Lower lobe of right lung (tissue), 2 donors: ENCODE data around the gene FBXL16. TPM values are rescaled to one million over a fixed set of nuclear protein-coding genes. Genes with fewer than 3 reads are reported as not detected.

Experiments
- ATAC-seq, 2 donors: fragments of 200-7000 bp; cut with Tn5 transposase; one replicate each; pipeline ENCODE4 v1.9.1; 2020 to 2022; ENCODE audit warnings: mild to moderate bottlenecking in 2 of 2, moderate library complexity in 2 of 2
- DNase-seq: peaks from one replicate; pipeline ENCODE4 v3.0.0-alpha.2; 2020
- H3K27ac ChIP-seq: fragments of 200-600 bp; one replicate; pipeline ENCODE4 v1.8.0; 2022
- H3K27me3 ChIP-seq: fragments of 200-600 bp; one replicate; pipeline ENCODE4 v1.8.0; 2022; ENCODE audit warnings: low read depth
- H3K36me3 ChIP-seq: fragments of 200-600 bp; one replicate; pipeline ENCODE4 v1.8.0; 2022; ENCODE audit warnings: mild to moderate bottlenecking
- H3K4me1 ChIP-seq: fragments of 200-600 bp; one replicate; pipeline ENCODE4 v1.8.0; 2022
- H3K4me3 ChIP-seq: fragments of 200-600 bp; one replicate; pipeline ENCODE4 v1.8.0; 2022; ENCODE audit warnings: mild to moderate bottlenecking
- H3K9me3 ChIP-seq: fragments of 200-600 bp; one replicate; pipeline ENCODE4 v1.8.0; 2022
- intact Hi-C: fragments of 100-400 bp; cut with DNase I; formaldehyde crosslinking; loops from one replicate; pipeline ENCODE4 v1.11.0; 2022
- total RNA-seq: library from RNA; stranded (reverse); fragmentation: NEBNext Ultra II Directional; extraction: Animal tissue kit (Norgen Biotek cat#: 25700); gene quantifications from one replicate; pipeline ENCODE4 v1.2.1, GENCODE V29; 2021
- TF ChIP-seq, protein P1 (sequence below): fragments of 200-600 bp; IDR thresholded peaks from one replicate; pipeline ENCODE4 v1.8.0; 2022; ENCODE audit warnings: antibody characterized with exemption, mild to moderate bottlenecking
- donor health status: DM: no; HTN: yes; CAD: no; lungs with severe emphysema.

FBXL16 gene
- total RNA-seq, 1 donor from 2014 or later: 11.0 TPM

GRCh38 chr16:647173-647902, 58.3 kb downstream of the FBXL16 start:
- Histone ChIP-seq H3K4me3 (no peak overlapping the region), H3K36me3 (no peaks in the 10 kb centered on the region), H3K9me3 (no peaks in the 10 kb centered on the region), H3K27ac (peak overlapping the region; percentile 92), H3K27me3 (no peaks in the 10 kb centered on the region), H3K4me1 (peaks cover 62% of the 10 kb centered on the region)
- TF ChIP-seq, protein P1, sequence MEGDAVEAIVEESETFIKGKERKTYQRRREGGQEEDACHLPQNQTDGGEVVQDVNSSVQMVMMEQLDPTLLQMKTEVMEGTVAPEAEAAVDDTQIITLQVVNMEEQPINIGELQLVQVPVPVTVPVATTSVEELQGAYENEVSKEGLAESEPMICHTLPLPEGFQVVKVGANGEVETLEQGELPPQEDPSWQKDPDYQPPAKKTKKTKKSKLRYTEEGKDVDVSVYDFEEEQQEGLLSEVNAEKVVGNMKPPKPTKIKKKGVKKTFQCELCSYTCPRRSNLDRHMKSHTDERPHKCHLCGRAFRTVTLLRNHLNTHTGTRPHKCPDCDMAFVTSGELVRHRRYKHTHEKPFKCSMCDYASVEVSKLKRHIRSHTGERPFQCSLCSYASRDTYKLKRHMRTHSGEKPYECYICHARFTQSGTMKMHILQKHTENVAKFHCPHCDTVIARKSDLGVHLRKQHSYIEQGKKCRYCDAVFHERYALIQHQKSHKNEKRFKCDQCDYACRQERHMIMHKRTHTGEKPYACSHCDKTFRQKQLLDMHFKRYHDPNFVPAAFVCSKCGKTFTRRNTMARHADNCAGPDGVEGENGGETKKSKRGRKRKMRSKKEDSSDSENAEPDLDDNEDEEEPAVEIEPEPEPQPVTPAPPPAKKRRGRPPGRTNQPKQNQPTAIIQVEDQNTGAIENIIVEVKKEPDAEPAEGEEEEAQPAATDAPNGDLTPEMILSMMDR: no peak
- no peak for ATAC-seq
- DNase-seq: no peak
- intact Hi-C loops: no loop called here

DNA sequence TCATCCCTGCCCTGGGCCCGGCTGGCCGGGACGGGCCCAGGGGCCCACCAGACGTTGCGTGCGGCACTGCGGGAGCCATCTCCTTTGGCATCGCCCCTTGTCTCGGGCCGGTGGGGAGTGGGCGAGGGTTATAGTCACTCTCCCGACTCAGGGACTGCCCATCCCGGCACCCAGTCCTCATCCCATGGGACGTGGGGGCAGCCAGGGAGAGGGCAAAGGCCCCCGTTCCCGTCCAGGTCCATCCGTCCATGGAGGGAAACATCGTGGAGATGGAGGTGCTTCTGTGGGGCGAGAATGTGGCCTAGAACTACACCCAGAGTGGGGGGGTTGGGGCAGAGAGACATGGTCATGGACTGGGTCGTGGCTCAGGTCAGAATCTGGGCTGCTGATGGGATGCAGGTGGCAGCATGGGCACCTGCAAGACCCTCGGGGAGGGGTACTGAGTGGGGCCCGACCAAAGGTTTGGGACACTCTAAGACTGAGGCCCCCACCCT, 58.9 kb downstream of the FBXL16 start:
- Histone ChIP-seq H3K9me3 (no peaks in the 10 kb centered on the region), H3K27me3 (no peaks in the 10 kb centered on the region), H3K4me1 (peaks cover 62% of the 10 kb centered on the region), H3K27ac (peak overlapping the region; percentile 53), H3K36me3 (no peaks in the 10 kb centered on the region), H3K4me3 (no peak overlapping the region)
- no peak for ATAC-seq
- intact Hi-C loops: no loop called here
- DNase-seq: no peak
- TF ChIP-seq, protein P1: no peak

GRCh38 chr16:645852-646678, 59.5 kb downstream of the FBXL16 start:
- ATAC-seq: no peak

DNA sequence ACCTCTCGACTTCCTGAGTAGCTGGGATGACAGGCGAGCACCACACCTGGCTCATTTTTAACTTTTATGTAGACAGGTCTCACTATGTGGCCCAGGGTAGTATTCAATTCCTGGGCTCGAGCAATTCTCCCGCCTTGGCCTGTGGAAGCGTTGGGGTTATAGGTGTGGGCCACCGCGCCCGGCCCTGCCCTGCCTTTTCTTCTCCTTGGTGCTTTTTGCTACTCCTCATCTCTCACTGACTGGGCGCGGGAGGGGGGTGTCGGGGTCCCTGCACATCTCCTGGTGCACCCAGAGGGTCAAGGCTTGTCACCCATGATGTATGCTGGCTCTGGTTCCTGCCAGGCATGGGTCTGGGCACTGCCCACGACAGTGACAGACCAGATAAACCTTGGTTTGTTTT, 61.0 kb downstream of the FBXL16 start:
- Histone ChIP-seq H3K4me3 (no peak overlapping the region), H3K36me3 (no peaks in the 10 kb centered on the region), H3K27ac (no peak overlapping the region), H3K27me3 (no peaks in the 10 kb centered on the region), H3K4me1 (peaks cover 53% of the 10 kb centered on the region), H3K9me3 (no peaks in the 10 kb centered on the region)
- ATAC-seq (no peak), DNase-seq (no peak)
- TF ChIP-seq, protein P1: no peak
- intact Hi-C loops: no loop called here

More at GRCh38 chr16:645852-646678, 59.5 kb downstream of the FBXL16 start:
- peak overlapping the region; percentile 53 for H3K27ac ChIP-seq
- peaks cover 62% of the 10 kb centered on the region for H3K4me1 ChIP-seq
- H3K4me3 ChIP-seq: no peak overlapping the region
- DNase-seq: peak; percentile 76
- no peaks in the 10 kb centered on the region for H3K27me3 ChIP-seq
- no peaks in the 10 kb centered on the region for H3K9me3 ChIP-seq
- intact Hi-C loops: no loop called here
- TF ChIP-seq, protein P1: no peak
- no peaks in the 10 kb centered on the region for H3K36me3 ChIP-seq

DNA sequence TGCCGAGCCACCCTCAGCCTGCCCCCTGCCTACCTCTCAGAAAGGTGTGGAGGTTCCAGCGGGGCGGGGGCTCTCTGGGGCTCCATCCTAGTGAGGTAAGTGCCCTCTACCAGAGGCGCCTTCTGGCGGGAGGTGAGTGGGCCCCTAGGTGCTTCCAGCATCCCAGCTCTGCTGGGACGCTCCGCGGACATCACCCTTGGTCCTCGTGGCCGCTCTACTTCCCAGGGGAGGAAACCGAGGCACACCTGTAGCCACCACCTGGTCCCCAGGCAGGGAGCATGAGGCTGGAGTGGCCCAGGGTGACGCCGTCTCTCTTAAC, 62.6 kb downstream of the FBXL16 start:
- no peak for ATAC-seq
- Histone ChIP-seq H3K4me3 (peak overlapping the region; percentile 86), H3K9me3 (no peaks in the 10 kb centered on the region), H3K27me3 (no peaks in the 10 kb centered on the region), H3K4me1 (peaks cover 47% of the 10 kb centered on the region), H3K27ac (peak overlapping the region; percentile 89), H3K36me3 (no peaks in the 10 kb centered on the region)
- TF ChIP-seq, protein P1: no peak
- intact Hi-C loops: no loop called here
- DNase-seq: no peak

Other genes starting within 250 kb of the FBXL16 start
- 44.3 TPM for gene CAPN15, start 178.1 kb downstream of the FBXL16 start, total RNA-seq
- not detected for gene PRR35, start 145.4 kb downstream of the FBXL16 start, total RNA-seq
- 2.7 TPM for gene NHLRC4, start 138.8 kb downstream of the FBXL16 start, total RNA-seq
- 68.9 TPM for gene PIGQ, start 135.8 kb downstream of the FBXL16 start, total RNA-seq
- 40.1 TPM for gene RAB40C, start 115.7 kb downstream of the FBXL16 start, total RNA-seq
- gene WFIKKN1, start 74.8 kb downstream of the FBXL16 start, total RNA-seq: 1.2 TPM
- 63.1 TPM for gene METTL26, start 69.5 kb downstream of the FBXL16 start, total RNA-seq
- gene MCRIP2, start 64.0 kb downstream of the FBXL16 start, total RNA-seq: 47.7 TPM
- 31.4 TPM for gene WDR90, start 56.4 kb downstream of the FBXL16 start, total RNA-seq
- gene RHOT2, start 37.7 kb downstream of the FBXL16 start, total RNA-seq: 81.6 TPM
- 2.0 TPM for gene RHBDL1, start 30.1 kb downstream of the FBXL16 start, total RNA-seq
- 86.0 TPM for gene STUB1, start 25.4 kb downstream of the FBXL16 start, total RNA-seq
- 43.2 TPM for gene JMJD8, start 21.5 kb downstream of the FBXL16 start, total RNA-seq
- 13.1 TPM for gene WDR24, start 15.4 kb downstream of the FBXL16 start, total RNA-seq
- 35.9 TPM for gene METRN, start 9.3 kb upstream of the FBXL16 start, total RNA-seq
- gene ANTKMT, start 15.3 kb upstream of the FBXL16 start, total RNA-seq: 36.5 TPM
- 26.1 TPM for gene CCDC78, start 20.6 kb upstream of the FBXL16 start, total RNA-seq
- 15.6 TPM for gene HAGHL, start 21.3 kb upstream of the FBXL16 start, total RNA-seq
- gene CIAO3, start 35.2 kb upstream of the FBXL16 start, total RNA-seq: 24.3 TPM
- gene MSLN, start 54.9 kb upstream of the FBXL16 start, total RNA-seq: 42.6 TPM
- gene RPUSD1, start 82.6 kb upstream of the FBXL16 start, total RNA-seq: 16.3 TPM
- 11.3 TPM for gene CHTF18, start 82.8 kb upstream of the FBXL16 start, total RNA-seq
- not detected for gene GNG13, start 94.9 kb upstream of the FBXL16 start, total RNA-seq